GM12874 (cell line): ENCODE data around the gene GAGE12H.
"Not testable (repeated sequence)": the region's sequence is repeated elsewhere in the genome, so short reads cannot be mapped to it uniquely, and the experiment has no call there.

ENCODE experiments used
- TF ChIP-seq, protein P1 (sequence below): IDR thresholded peaks from 2 replicates; pipeline ENCODE4 v1.5.1; 2011; ENCODE audit warnings: low read depth, mild to moderate bottlenecking, control low read depth, low read length, moderate library complexity; ENCODE audit not compliant: insufficient read depth

The GAGE12H gene, protein sequence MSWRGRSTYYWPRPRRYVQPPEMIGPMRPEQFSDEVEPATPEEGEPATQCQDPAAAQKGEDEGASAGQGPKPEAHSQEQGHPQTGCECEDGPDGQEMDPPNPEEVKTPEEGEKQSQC

DNA sequence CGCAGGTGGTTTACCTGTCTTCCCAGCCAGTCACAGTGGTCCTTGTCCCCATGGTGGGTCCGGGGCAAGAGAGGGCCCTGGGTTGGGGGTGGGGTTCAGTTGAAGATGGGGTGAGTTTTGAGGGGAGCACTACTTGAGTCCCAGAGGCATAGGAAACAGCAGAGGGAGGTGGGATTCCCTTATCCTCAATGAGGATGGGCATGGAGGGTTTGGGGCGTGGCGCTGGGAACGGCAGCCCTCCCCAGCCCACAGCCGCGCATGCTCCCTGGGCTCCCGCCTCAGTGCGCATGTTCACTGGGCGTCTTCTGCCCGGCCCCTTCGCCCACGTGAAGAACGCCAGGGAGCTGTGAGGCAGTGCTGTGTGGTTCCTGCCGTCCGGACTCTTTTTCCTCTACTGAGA is at the start of gene GAGE12H:
TSS of gene GAGE12H (plus strand) at position 301 of the 400 bp plus-strand sequence. CDS start 1,155 bp downstream, outside the sequence.
- TF ChIP-seq, protein P1, sequence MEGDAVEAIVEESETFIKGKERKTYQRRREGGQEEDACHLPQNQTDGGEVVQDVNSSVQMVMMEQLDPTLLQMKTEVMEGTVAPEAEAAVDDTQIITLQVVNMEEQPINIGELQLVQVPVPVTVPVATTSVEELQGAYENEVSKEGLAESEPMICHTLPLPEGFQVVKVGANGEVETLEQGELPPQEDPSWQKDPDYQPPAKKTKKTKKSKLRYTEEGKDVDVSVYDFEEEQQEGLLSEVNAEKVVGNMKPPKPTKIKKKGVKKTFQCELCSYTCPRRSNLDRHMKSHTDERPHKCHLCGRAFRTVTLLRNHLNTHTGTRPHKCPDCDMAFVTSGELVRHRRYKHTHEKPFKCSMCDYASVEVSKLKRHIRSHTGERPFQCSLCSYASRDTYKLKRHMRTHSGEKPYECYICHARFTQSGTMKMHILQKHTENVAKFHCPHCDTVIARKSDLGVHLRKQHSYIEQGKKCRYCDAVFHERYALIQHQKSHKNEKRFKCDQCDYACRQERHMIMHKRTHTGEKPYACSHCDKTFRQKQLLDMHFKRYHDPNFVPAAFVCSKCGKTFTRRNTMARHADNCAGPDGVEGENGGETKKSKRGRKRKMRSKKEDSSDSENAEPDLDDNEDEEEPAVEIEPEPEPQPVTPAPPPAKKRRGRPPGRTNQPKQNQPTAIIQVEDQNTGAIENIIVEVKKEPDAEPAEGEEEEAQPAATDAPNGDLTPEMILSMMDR: not testable (repeated sequence)

DNA sequence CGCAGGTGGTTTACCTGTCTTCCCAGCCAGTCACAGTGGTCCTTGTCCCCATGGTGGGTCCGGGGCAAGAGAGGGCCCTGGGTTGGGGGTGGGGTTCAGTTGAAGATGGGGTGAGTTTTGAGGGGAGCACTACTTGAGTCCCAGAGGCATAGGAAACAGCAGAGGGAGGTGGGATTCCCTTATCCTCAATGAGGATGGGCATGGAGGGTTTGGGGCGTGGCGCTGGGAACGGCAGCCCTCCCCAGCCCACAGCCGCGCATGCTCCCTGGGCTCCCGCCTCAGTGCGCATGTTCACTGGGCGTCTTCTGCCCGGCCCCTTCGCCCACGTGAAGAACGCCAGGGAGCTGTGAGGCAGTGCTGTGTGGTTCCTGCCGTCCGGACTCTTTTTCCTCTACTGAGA is 47.9 kb upstream of the GAGE12H start, which contains the start of gene GAGE12C:
TSS of gene GAGE12C (plus strand) at position 301 of the 400 bp plus-strand sequence. CDS start 1,155 bp downstream, outside the sequence.
- TF ChIP-seq, protein P1: not testable (repeated sequence)

DNA sequence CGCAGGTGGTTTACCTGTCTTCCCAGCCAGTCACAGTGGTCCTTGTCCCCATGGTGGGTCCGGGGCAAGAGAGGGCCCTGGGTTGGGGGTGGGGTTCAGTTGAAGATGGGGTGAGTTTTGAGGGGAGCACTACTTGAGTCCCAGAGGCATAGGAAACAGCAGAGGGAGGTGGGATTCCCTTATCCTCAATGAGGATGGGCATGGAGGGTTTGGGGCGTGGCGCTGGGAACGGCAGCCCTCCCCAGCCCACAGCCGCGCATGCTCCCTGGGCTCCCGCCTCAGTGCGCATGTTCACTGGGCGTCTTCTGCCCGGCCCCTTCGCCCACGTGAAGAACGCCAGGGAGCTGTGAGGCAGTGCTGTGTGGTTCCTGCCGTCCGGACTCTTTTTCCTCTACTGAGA is 38.3 kb upstream of the GAGE12H start, which contains the start of gene GAGE12D:
TSS of gene GAGE12D (plus strand) at position 301 of the 400 bp plus-strand sequence. CDS start 1,155 bp downstream, outside the sequence.
- TF ChIP-seq, protein P1: not testable (repeated sequence)

DNA sequence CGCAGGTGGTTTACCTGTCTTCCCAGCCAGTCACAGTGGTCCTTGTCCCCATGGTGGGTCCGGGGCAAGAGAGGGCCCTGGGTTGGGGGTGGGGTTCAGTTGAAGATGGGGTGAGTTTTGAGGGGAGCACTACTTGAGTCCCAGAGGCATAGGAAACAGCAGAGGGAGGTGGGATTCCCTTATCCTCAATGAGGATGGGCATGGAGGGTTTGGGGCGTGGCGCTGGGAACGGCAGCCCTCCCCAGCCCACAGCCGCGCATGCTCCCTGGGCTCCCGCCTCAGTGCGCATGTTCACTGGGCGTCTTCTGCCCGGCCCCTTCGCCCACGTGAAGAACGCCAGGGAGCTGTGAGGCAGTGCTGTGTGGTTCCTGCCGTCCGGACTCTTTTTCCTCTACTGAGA is 28.8 kb upstream of the GAGE12H start, which contains the start of gene GAGE12E:
TSS of gene GAGE12E (plus strand) at position 301 of the 400 bp plus-strand sequence. CDS start 1,155 bp downstream, outside the sequence.
- TF ChIP-seq, protein P1: not testable (repeated sequence)

DNA sequence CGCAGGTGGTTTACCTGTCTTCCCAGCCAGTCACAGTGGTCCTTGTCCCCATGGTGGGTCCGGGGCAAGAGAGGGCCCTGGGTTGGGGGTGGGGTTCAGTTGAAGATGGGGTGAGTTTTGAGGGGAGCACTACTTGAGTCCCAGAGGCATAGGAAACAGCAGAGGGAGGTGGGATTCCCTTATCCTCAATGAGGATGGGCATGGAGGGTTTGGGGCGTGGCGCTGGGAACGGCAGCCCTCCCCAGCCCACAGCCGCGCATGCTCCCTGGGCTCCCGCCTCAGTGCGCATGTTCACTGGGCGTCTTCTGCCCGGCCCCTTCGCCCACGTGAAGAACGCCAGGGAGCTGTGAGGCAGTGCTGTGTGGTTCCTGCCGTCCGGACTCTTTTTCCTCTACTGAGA is 19.2 kb upstream of the GAGE12H start, which contains the start of gene GAGE12F:
TSS of gene GAGE12F (plus strand) at position 301 of the 400 bp plus-strand sequence. CDS start 1,155 bp downstream, outside the sequence.
- TF ChIP-seq, protein P1: not testable (repeated sequence)

DNA sequence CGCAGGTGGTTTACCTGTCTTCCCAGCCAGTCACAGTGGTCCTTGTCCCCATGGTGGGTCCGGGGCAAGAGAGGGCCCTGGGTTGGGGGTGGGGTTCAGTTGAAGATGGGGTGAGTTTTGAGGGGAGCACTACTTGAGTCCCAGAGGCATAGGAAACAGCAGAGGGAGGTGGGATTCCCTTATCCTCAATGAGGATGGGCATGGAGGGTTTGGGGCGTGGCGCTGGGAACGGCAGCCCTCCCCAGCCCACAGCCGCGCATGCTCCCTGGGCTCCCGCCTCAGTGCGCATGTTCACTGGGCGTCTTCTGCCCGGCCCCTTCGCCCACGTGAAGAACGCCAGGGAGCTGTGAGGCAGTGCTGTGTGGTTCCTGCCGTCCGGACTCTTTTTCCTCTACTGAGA is 9.6 kb upstream of the GAGE12H start, which contains the start of gene GAGE12G:
TSS of gene GAGE12G (plus strand) at position 301 of the 400 bp plus-strand sequence. CDS start 1,155 bp downstream, outside the sequence.
- TF ChIP-seq, protein P1: not testable (repeated sequence)

DNA sequence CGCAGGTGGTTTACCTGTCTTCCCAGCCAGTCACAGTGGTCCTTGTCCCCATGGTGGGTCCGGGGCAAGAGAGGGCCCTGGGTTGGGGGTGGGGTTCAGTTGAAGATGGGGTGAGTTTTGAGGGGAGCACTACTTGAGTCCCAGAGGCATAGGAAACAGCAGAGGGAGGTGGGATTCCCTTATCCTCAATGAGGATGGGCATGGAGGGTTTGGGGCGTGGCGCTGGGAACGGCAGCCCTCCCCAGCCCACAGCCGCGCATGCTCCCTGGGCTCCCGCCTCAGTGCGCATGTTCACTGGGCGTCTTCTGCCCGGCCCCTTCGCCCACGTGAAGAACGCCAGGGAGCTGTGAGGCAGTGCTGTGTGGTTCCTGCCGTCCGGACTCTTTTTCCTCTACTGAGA is 9.4 kb downstream of the GAGE12H start, which contains the start of gene GAGE2A:
TSS of gene GAGE2A (plus strand) at position 301 of the 400 bp plus-strand sequence. CDS start 1,155 bp downstream, outside the sequence.
- TF ChIP-seq, protein P1: not testable (repeated sequence)
